WERI-Rb-1 (cell line): ENCODE data around the gene SOX1.

Experiments used
- DNase-seq: peaks from one replicate; pipeline ENCODE4 v3.0.0-alpha.2; 2020
- H3K27ac ChIP-seq: fragments of 250-450 bp; sonication (Bioruptor Pico); 2 replicates; pipeline ENCODE4 v1.5.1; 2020; ENCODE audit warnings: mild to moderate bottlenecking, moderate library complexity
- H3K27me3 ChIP-seq: fragments of 250-450 bp; sonication (Bioruptor Pico); 2 replicates; pipeline ENCODE4 v1.5.1; 2021; ENCODE audit warnings: mild to moderate bottlenecking, low read depth, moderate library complexity; ENCODE audit not compliant: insufficient read depth, severe bottlenecking
- H3K36me3 ChIP-seq: fragments of 250-450 bp; sonication (Bioruptor Pico); 2 replicates; pipeline ENCODE4 v1.5.1; 2020; ENCODE audit warnings: mild to moderate bottlenecking, moderate library complexity
- H3K4me3 ChIP-seq: 2 replicates; pipeline ENCODE4 v1.5.1; 2011; ENCODE audit warnings: low read depth, mild to moderate bottlenecking, control low read depth, low read length
- H3K9me3 ChIP-seq: fragments of 250-450 bp; sonication (Bioruptor Pico); 2 replicates; pipeline ENCODE4 v1.5.1; 2021; ENCODE audit warnings: mild to moderate bottlenecking, moderate library complexity; ENCODE audit not compliant: severe bottlenecking
- CTCF ChIP-seq: IDR thresholded peaks from 2 replicates; pipeline ENCODE4 v1.5.1; 2011; ENCODE audit warnings: low read depth, mild to moderate bottlenecking, control low read depth, inconsistent platforms, low read length

SOX1 gene

GRCh38 chr13:112066624-112067004, 335 bp upstream of the SOX1 start:
- no peak overlapping the region for H3K4me3 ChIP-seq
- H3K36me3 ChIP-seq = no peaks in the 10 kb centered on the region
- DNase-seq = no peak
- no peak for TF ChIP-seq CTCF
- H3K27me3 ChIP-seq = peaks cover 81% of the 10 kb centered on the region
- H3K9me3 ChIP-seq = peaks cover 54% of the 10 kb centered on the region
- H3K27ac ChIP-seq = no peak overlapping the region

DNA sequence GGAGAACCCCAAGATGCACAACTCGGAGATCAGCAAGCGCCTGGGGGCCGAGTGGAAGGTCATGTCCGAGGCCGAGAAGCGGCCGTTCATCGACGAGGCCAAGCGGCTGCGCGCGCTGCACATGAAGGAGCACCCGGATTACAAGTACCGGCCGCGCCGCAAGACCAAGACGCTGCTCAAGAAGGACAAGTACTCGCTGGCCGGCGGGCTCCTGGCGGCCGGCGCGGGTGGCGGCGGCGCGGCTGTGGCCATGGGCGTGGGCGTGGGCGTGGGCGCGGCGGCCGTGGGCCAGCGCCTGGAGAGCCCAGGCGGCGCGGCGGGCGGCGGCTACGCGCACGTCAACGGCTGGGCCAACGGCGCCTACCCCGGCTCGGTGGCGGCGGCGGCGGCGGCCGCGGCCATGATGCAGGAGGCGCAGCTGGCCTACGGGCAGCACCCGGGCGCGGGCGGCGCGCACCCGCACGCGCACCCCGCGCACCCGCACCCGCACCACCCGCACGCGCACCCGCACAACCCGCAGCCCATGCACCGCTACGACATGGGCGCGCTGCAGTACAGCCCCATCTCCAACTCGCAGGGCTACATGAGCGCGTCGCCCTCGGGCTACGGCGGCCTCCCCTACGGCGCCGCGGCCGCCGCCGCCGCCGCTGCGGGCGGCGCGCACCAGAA, 1.1 kb downstream of the SOX1 start:
- H3K27me3 ChIP-seq = peaks cover 84% of the 10 kb centered on the region
- no peak overlapping the region for H3K27ac ChIP-seq
- DNase-seq = no peak
- no peaks in the 10 kb centered on the region for H3K36me3 ChIP-seq
- no peak for TF ChIP-seq CTCF
- H3K9me3 ChIP-seq = peaks cover 62% of the 10 kb centered on the region
- no peak overlapping the region for H3K4me3 ChIP-seq

GRCh38 chr13:112068540-112069060, 1.7 kb downstream of the SOX1 start:
- peaks cover 84% of the 10 kb centered on the region for H3K27me3 ChIP-seq
- H3K4me3 ChIP-seq = no peak overlapping the region

DNA sequence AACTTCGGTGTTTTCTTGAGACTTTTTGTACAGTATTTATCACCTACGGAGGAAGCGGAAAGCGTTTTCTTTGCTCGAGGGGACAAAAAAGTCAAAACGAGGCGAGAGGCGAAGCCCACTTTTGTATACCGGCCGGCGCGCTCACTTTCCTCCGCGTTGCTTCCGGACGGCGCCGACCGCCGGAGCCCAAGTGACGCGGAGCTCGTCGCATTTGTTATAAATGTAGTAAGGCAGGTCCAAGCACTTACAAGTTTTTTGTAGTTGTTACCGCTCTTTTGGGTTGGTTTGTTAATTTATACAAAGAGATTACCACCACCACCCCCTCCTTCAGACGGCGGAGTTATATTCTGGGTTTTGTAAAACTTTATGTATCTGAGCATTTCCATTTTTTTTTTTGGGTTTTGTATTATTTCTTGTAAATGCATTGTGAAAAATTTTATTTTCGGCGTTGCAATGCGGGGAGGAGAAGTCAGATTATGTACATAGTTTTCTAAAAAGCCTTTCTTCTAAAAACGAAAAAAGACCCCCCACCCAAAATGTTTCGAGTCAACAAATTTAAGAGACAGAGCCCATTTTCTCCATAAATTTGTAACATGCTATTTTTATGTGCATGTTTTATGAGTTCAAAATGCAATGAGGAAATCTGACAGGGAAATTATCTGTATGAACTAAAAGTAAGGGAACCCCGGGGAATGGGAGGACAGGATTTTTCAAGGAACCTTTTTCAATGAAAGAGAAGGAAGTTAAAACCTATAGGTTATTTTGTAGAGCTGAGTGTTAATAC, 2.3 kb downstream of the SOX1 start:
- Histone ChIP-seq H3K27me3 (peaks cover 84% of the 10 kb centered on the region), H3K36me3 (no peaks in the 10 kb centered on the region), H3K4me3 (no peak overlapping the region), H3K9me3 (peaks cover 63% of the 10 kb centered on the region), H3K27ac (no peak overlapping the region)
- DNase-seq = no peak
- no peak for TF ChIP-seq CTCF

More at GRCh38 chr13:112068540-112069060, 1.7 kb downstream of the SOX1 start:
- Histone ChIP-seq H3K27ac (no peak overlapping the region), H3K36me3 (no peaks in the 10 kb centered on the region), H3K9me3 (peaks cover 64% of the 10 kb centered on the region)
- no peak for TF ChIP-seq CTCF
- no peak for DNase-seq

DNA sequence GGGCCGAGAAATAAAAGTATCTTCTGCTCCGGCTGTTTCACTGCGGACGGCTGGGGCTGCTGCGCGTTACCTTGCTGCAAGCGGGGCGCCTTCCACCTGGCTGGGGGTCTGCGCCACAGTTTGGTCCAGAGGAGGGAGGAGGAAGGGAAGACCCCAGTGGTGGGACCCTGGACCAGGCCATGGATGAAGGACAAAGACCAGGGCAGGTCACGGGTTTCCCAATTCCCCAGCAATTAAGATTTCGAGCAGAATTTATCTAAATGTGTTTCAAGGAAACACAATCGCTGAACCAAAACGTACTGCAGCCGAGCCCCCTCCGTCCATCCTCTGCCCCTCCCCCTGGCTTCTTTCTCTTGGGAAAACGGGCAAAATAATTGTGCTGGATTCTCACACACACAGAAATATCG, 2.9 kb downstream of the SOX1 start:
- no peak for TF ChIP-seq CTCF
- DNase-seq = no peak

More for the DNA sequence above, 2.9 kb downstream of the SOX1 start:
- no peak overlapping the region for H3K27ac ChIP-seq
- no peak overlapping the region for H3K4me3 ChIP-seq
- H3K9me3 ChIP-seq = peaks cover 63% of the 10 kb centered on the region
- H3K36me3 ChIP-seq = no peaks in the 10 kb centered on the region
- H3K27me3 ChIP-seq = peaks cover 84% of the 10 kb centered on the region
